HEK293 (cell line): Measurements from ENCODE around the gene ALKBH7.

Experiments
- CTCF ChIA-PET: fragments of 350-600 bp; formaldehyde crosslinking; extraction: SDS; loops from one replicate; lab custom pipeline; 2021; ENCODE audit warnings: antibody characterized with exemption; lab: Yijun Ruan, JAX
- POLR2A ChIA-PET: fragments of 300-600 bp; formaldehyde crosslinking; extraction: SDS; loops from one replicate; lab custom pipeline; 2020; ENCODE audit warnings: antibody characterized with exemption, inconsistent platforms; lab: Yijun Ruan, JAX
- H3K27ac ChIP-seq: fragments of 200-500 bp; sonication (Bioruptor generic); 2 replicates; pipeline ENCODE4 v1.5.1; 2014; ENCODE audit warnings: low read depth, low read length, control low read depth, inconsistent platforms; ENCODE audit errors: extremely low read depth
- H3K36me3 ChIP-seq, 2 experiments: fragments of 200-500 bp in 1 of 2; sonication (Bioruptor generic) in 1 of 2; 1 replicate in 1 of 2; 2 replicates in 1 of 2; pipeline ENCODE4 v1.5.1; 2014 to 2017; ENCODE audit warnings: inconsistent platforms in 2 of 2, low read length in 2 of 2; ENCODE audit not compliant: control insufficient read depth in 2 of 2, insufficient read depth in 1 of 2
- H3K4me1 ChIP-seq: fragments of 200-500 bp; sonication (Bioruptor generic); 2 replicates; pipeline ENCODE4 v1.5.1; 2014; ENCODE audit warnings: mild to moderate bottlenecking, low read length, inconsistent platforms; ENCODE audit not compliant: control insufficient read depth, insufficient read depth
- H3K4me3 ChIP-seq: 2 replicates; pipeline ENCODE4 v1.5.1; 2011; ENCODE audit warnings: low read depth, mild to moderate bottlenecking, control low read depth, low read length, moderate library complexity
- H3K9me3 ChIP-seq: fragments of 200-500 bp; sonication (Bioruptor generic); 2 replicates; pipeline ENCODE4 v1.5.1; 2014; ENCODE audit warnings: low read depth, low read length, inconsistent platforms; ENCODE audit not compliant: control insufficient read depth, insufficient read depth
- BCL11A ChIP-seq: fragments of 450-650 bp; formaldehyde crosslinking; IDR thresholded peaks from 2 replicates; pipeline ENCODE4 v1.5.1; 2016; ENCODE audit warnings: low read depth, missing biosample characterization, missing genetic modification characterization
- KLF7 ChIP-seq: fragments of 450-650 bp; formaldehyde crosslinking; IDR thresholded peaks from 2 replicates; pipeline ENCODE4 v1.5.1; 2016; ENCODE audit warnings: missing biosample characterization, missing genetic modification characterization, borderline replicate concordance
- KLF8 ChIP-seq: fragments of 450-650 bp; formaldehyde crosslinking; IDR thresholded peaks from 2 replicates; pipeline ENCODE4 v1.5.1; 2016; ENCODE audit warnings: missing biosample characterization, missing genetic modification characterization
- OVOL3 ChIP-seq: fragments of 450-650 bp; formaldehyde crosslinking; IDR thresholded peaks from 2 replicates; pipeline ENCODE4 v1.5.1; 2016; ENCODE audit warnings: missing biosample characterization, missing genetic modification characterization
- SALL2 ChIP-seq: fragments of 450-650 bp; formaldehyde crosslinking; IDR thresholded peaks from 2 replicates; pipeline ENCODE4 v1.5.0; 2017; ENCODE audit warnings: missing biosample characterization, mild to moderate bottlenecking, missing genetic modification characterization, borderline replicate concordance
- ZNF157 ChIP-seq: fragments of 450-650 bp; formaldehyde crosslinking; IDR thresholded peaks from 2 replicates; pipeline ENCODE4 v1.5.1; 2016; ENCODE audit warnings: missing biosample characterization, missing genetic modification characterization
- ZNF223 ChIP-seq: fragments of 450-650 bp; formaldehyde crosslinking; IDR thresholded peaks from 2 replicates; pipeline ENCODE4 v1.5.1; 2016; ENCODE audit warnings: missing biosample characterization, missing genetic modification characterization
- ZNF248 ChIP-seq: fragments of 450-650 bp; formaldehyde crosslinking; IDR thresholded peaks from 2 replicates; pipeline ENCODE4 v1.5.1; 2017; ENCODE audit warnings: missing biosample characterization, missing genetic modification characterization
- ZNF404 ChIP-seq: fragments of 450-650 bp; formaldehyde crosslinking; IDR thresholded peaks from 2 replicates; pipeline ENCODE4 v1.5.1; 2017; ENCODE audit warnings: missing biosample characterization, missing genetic modification characterization
- ZNF510 ChIP-seq: fragments of 450-650 bp; formaldehyde crosslinking; IDR thresholded peaks from 2 replicates; pipeline ENCODE4 v1.5.1; 2018; ENCODE audit warnings: mild to moderate bottlenecking, missing genetic modification characterization, missing biosample characterization; ENCODE audit not compliant: insufficient replicate concordance
- ZNF585B ChIP-seq: fragments of 450-650 bp; formaldehyde crosslinking; IDR thresholded peaks from 2 replicates; pipeline ENCODE4 v1.5.1; 2016; ENCODE audit warnings: missing biosample characterization, missing genetic modification characterization
- ZNF658 ChIP-seq: fragments of 450-650 bp; formaldehyde crosslinking; IDR thresholded peaks from 2 replicates; pipeline ENCODE4; 2016; ENCODE audit warnings: missing biosample characterization, missing genetic modification characterization
- ZNF768 ChIP-seq: fragments of 450-650 bp; formaldehyde crosslinking; IDR thresholded peaks from 2 replicates; pipeline ENCODE4 v1.5.1; 2018; ENCODE audit warnings: missing biosample characterization, mild to moderate bottlenecking, missing genetic modification characterization
- ZNF792 ChIP-seq: fragments of 450-650 bp; formaldehyde crosslinking; IDR thresholded peaks from 2 replicates; pipeline ENCODE4 v1.5.1; 2016; ENCODE audit warnings: missing biosample characterization, missing genetic modification characterization
- TF ChIP-seq, protein P1 (sequence below): fragments of 450-650 bp; formaldehyde crosslinking; IDR thresholded peaks from 2 replicates; pipeline ENCODE4 v1.5.1; 2016; ENCODE audit warnings: missing biosample characterization, missing genetic modification characterization
- TF ChIP-seq, protein P2 (sequence below): fragments of 450-650 bp; formaldehyde crosslinking; IDR thresholded peaks from 2 replicates; pipeline ENCODE4 v1.5.1; 2016; ENCODE audit warnings: missing biosample characterization, missing genetic modification characterization, borderline replicate concordance
- TF ChIP-seq, protein P3 (sequence below): fragments of 450-650 bp; formaldehyde crosslinking; IDR thresholded peaks from 2 replicates; pipeline ENCODE4; 2016; ENCODE audit warnings: missing biosample characterization, missing genetic modification characterization
- TF ChIP-seq, protein P4 (sequence below): fragments of 450-650 bp; IDR thresholded peaks from 2 replicates; pipeline ENCODE4 v1.5.1; 2018; ENCODE audit warnings: missing biosample characterization, missing genetic modification characterization
- TF ChIP-seq, protein P5 (sequence below): fragments of 450-650 bp; formaldehyde crosslinking; IDR thresholded peaks from 2 replicates; pipeline ENCODE4 v1.5.1; 2016; ENCODE audit warnings: missing biosample characterization, missing genetic modification characterization, borderline replicate concordance
- TF ChIP-seq, protein P6 (sequence below): fragments of 450-650 bp; formaldehyde crosslinking; IDR thresholded peaks from 2 replicates; pipeline ENCODE4 v1.5.1; 2016; ENCODE audit warnings: missing biosample characterization, missing genetic modification characterization

ALKBH7 gene

DNA sequence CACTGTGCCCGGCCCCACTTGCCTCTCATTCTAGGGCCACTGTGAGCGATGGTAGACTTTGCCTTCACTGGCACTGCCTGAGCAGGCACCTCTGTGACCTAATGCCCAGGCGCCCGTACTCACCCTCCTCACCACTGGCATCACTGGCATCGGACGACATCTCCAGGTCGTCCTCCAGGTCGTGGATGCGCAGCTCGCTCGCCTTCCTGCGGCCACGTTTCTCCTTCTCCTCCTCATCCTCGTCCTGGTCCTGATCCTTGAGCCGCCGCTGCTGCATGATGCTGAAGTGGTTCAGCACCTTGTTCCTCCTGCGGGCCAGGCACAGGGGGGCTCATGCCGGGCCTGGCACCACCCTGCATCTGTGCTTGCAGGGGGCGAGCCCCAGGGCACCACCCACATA lies 10.6 kb downstream of the ALKBH7 start (continued):
- TF ChIP-seq BCL11A (tag by site-specific recombination) (no peak), ZNF223 (tag by site-specific recombination) (no peak), KLF7 (tag by site-specific recombination) (no peak), ZNF585B (tag by site-specific recombination) (no peak)

DNA sequence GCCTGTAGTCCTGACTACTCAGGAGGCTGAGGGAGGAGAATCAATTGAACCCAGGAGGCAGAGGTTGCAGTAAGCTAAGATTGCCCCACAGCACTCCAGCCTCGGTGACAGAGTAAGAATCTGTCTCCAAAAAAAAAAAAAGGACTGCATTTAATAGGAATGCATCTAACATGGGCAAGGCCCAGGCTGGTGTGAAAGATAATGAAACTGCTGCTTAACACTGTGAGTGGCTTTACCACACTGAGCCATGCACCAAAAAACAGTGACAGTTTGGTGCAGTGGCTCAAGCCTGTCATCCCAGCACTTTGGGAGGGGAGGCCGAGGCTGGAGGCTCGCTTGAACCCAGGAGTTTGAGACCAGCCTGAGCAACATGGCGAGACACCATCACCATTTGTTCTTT lies 11.8 kb downstream of the ALKBH7 start:
- TF ChIP-seq, protein P1, sequence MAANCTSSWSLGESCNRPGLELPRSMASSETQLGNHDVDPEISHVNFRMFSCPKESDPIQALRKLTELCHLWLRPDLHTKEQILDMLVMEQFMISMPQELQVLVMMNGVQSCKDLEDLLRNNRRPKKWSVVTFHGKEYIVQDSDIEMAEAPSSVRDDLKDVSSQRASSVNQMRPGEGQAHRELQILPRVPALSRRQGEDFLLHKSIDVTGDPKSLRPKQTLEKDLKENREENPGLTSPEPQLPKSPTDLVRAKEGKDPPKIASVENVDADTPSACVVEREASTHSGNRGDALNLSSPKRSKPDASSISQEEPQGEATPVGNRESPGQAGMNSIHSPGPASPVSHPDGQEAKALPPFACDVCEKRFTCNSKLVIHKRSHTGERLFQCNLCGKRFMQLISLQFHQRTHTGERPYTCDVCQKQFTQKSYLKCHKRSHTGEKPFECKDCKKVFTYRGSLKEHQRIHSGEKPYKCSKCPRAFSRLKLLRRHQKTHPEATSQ = no peak
- TF ChIP-seq ZNF248 (tag by site-specific recombination) (no peak), OVOL3 (tag by site-specific recombination) (no peak), ZNF658 (tag by site-specific recombination) (no peak), ZNF404 (tag by site-specific recombination) (no peak), KLF8 (tag by site-specific recombination) (no peak), ZNF792 (tag by site-specific recombination) (no peak), ZNF510 (tag by site-specific recombination) (no peak), SALL2 (tag by site-specific recombination) (no peak), ZNF157 (tag by site-specific recombination) (no peak), ZNF768 (no peak)
- TF ChIP-seq, protein P2, sequence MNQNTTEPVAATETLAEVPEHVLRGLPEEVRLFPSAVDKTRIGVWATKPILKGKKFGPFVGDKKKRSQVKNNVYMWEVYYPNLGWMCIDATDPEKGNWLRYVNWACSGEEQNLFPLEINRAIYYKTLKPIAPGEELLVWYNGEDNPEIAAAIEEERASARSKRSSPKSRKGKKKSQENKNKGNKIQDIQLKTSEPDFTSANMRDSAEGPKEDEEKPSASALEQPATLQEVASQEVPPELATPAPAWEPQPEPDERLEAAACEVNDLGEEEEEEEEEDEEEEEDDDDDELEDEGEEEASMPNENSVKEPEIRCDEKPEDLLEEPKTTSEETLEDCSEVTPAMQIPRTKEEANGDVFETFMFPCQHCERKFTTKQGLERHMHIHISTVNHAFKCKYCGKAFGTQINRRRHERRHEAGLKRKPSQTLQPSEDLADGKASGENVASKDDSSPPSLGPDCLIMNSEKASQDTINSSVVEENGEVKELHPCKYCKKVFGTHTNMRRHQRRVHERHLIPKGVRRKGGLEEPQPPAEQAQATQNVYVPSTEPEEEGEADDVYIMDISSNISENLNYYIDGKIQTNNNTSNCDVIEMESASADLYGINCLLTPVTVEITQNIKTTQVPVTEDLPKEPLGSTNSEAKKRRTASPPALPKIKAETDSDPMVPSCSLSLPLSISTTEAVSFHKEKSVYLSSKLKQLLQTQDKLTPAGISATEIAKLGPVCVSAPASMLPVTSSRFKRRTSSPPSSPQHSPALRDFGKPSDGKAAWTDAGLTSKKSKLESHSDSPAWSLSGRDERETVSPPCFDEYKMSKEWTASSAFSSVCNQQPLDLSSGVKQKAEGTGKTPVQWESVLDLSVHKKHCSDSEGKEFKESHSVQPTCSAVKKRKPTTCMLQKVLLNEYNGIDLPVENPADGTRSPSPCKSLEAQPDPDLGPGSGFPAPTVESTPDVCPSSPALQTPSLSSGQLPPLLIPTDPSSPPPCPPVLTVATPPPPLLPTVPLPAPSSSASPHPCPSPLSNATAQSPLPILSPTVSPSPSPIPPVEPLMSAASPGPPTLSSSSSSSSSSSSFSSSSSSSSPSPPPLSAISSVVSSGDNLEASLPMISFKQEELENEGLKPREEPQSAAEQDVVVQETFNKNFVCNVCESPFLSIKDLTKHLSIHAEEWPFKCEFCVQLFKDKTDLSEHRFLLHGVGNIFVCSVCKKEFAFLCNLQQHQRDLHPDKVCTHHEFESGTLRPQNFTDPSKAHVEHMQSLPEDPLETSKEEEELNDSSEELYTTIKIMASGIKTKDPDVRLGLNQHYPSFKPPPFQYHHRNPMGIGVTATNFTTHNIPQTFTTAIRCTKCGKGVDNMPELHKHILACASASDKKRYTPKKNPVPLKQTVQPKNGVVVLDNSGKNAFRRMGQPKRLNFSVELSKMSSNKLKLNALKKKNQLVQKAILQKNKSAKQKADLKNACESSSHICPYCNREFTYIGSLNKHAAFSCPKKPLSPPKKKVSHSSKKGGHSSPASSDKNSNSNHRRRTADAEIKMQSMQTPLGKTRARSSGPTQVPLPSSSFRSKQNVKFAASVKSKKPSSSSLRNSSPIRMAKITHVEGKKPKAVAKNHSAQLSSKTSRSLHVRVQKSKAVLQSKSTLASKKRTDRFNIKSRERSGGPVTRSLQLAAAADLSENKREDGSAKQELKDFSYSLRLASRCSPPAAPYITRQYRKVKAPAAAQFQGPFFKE (tag by site-specific recombination) = no peak
- TF ChIP-seq, protein P3, sequence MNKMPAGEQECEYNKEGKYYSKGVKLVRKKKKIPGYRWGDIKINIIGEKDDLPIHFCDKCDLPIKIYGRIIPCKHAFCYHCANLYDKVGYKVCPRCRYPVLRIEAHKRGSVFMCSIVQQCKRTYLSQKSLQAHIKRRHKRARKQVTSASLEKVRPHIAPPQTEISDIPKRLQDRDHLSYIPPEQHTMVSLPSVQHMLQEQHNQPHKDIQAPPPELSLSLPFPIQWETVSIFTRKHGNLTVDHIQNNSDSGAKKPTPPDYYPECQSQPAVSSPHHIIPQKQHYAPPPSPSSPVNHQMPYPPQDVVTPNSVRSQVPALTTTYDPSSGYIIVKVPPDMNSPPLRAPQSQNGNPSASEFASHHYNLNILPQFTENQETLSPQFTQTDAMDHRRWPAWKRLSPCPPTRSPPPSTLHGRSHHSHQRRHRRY (tag by site-specific recombination) = no peak
- TF ChIP-seq, protein P4, sequence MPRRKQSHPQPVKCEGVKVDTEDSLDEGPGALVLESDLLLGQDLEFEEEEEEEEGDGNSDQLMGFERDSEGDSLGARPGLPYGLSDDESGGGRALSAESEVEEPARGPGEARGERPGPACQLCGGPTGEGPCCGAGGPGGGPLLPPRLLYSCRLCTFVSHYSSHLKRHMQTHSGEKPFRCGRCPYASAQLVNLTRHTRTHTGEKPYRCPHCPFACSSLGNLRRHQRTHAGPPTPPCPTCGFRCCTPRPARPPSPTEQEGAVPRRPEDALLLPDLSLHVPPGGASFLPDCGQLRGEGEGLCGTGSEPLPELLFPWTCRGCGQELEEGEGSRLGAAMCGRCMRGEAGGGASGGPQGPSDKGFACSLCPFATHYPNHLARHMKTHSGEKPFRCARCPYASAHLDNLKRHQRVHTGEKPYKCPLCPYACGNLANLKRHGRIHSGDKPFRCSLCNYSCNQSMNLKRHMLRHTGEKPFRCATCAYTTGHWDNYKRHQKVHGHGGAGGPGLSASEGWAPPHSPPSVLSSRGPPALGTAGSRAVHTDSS (tag by site-specific recombination) = no peak
- TF ChIP-seq, protein P5, sequence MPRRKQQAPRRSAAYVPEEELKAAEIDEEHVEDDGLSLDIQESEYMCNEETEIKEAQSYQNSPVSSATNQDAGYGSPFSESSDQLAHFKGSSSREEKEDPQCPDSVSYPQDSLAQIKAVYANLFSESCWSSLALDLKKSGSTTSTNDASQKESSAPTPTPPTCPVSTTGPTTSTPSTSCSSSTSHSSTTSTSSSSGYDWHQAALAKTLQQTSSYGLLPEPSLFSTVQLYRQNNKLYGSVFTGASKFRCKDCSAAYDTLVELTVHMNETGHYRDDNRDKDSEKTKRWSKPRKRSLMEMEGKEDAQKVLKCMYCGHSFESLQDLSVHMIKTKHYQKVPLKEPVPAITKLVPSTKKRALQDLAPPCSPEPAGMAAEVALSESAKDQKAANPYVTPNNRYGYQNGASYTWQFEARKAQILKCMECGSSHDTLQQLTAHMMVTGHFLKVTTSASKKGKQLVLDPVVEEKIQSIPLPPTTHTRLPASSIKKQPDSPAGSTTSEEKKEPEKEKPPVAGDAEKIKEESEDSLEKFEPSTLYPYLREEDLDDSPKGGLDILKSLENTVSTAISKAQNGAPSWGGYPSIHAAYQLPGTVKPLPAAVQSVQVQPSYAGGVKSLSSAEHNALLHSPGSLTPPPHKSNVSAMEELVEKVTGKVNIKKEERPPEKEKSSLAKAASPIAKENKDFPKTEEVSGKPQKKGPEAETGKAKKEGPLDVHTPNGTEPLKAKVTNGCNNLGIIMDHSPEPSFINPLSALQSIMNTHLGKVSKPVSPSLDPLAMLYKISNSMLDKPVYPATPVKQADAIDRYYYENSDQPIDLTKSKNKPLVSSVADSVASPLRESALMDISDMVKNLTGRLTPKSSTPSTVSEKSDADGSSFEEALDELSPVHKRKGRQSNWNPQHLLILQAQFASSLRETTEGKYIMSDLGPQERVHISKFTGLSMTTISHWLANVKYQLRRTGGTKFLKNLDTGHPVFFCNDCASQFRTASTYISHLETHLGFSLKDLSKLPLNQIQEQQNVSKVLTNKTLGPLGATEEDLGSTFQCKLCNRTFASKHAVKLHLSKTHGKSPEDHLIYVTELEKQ = no peak
- TF ChIP-seq, protein P6, sequence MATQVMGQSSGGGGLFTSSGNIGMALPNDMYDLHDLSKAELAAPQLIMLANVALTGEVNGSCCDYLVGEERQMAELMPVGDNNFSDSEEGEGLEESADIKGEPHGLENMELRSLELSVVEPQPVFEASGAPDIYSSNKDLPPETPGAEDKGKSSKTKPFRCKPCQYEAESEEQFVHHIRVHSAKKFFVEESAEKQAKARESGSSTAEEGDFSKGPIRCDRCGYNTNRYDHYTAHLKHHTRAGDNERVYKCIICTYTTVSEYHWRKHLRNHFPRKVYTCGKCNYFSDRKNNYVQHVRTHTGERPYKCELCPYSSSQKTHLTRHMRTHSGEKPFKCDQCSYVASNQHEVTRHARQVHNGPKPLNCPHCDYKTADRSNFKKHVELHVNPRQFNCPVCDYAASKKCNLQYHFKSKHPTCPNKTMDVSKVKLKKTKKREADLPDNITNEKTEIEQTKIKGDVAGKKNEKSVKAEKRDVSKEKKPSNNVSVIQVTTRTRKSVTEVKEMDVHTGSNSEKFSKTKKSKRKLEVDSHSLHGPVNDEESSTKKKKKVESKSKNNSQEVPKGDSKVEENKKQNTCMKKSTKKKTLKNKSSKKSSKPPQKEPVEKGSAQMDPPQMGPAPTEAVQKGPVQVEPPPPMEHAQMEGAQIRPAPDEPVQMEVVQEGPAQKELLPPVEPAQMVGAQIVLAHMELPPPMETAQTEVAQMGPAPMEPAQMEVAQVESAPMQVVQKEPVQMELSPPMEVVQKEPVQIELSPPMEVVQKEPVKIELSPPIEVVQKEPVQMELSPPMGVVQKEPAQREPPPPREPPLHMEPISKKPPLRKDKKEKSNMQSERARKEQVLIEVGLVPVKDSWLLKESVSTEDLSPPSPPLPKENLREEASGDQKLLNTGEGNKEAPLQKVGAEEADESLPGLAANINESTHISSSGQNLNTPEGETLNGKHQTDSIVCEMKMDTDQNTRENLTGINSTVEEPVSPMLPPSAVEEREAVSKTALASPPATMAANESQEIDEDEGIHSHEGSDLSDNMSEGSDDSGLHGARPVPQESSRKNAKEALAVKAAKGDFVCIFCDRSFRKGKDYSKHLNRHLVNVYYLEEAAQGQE (tag by site-specific recombination) = no peak
- Histone ChIP-seq H3K27ac (no peak overlapping the region), H3K4me3 (no peak overlapping the region), H3K4me1 (no peaks in the 10 kb centered on the region), H3K36me3 (peaks cover 55 to 89% of the 10 kb centered on the region in 2 experiments), H3K9me3 (no peaks in the 10 kb centered on the region)
- CTCF ChIA-PET = no interaction called here
- POLR2A ChIA-PET = interaction anchor here (1.5 kb wide), 1 partner anchor 12 kb away, joined by 3 read pairs; the partner anchor contains the start of gene ALKBH7
